ENCODE data around the gene S100A3. TPM values are rescaled to one million over a fixed set of nuclear protein-coding genes. Genes with fewer than 3 reads are reported as not detected.

Gene S100A3
- total and polyA plus RNA-seq, 2 of the 8 experiments (the other 6 are each of a cell fraction or from before 2014, with no cell fraction given): 0.26 to 0.47 TPM

- Histone ChIP-seq H3K23ac (ENCODE audit: insufficient read length) (no peak overlapping the region), H3K4me3 (ENCODE audit: extremely low read depth in 1 of 4, insufficient read depth in 2 of 4, low read depth in 3 of 4, low read length in 4 of 4) (no peak overlapping the region), H3K27ac (ENCODE audit: low read depth, low read length) (no peak overlapping the region), H2BK5ac (ENCODE audit: low read depth, low read length) (no peak overlapping the region), H3K14ac (ENCODE audit: insufficient read length) (no peak overlapping the region), H4K8ac (ENCODE audit: extremely low read depth, insufficient read depth, low read length) (no peak overlapping the region), H3K79me2 (ENCODE audit: control insufficient read depth in 1 of 2, insufficient read depth in 2 of 2, low read length in 2 of 2) (no peaks in the 10 kb centered on the region), H2BK12ac (ENCODE audit: low read depth, low read length) (no peak overlapping the region; the same call in 1 of the 2 replicates), H2BK20ac (ENCODE audit: low read length) (0 out of 2 replicates have a peak overlapping the region, but pooled peaks have one; percentile 69), H3K79me1 (ENCODE audit: low read depth, low read length) (no peaks in the 10 kb centered on the region), H4K5ac (ENCODE audit: insufficient read length, low read depth, low read length) (peak overlapping the region; percentile 5), H3K23me2 (ENCODE audit: low read depth, low read length) (no peaks in the 10 kb centered on the region; the same call in 1 of the 2 replicates), H3K4me1 (replicated peaks in 1 of 4; ENCODE audit: control insufficient read depth in 3 of 4, insufficient read depth in 4 of 4, low read length in 3 of 4) (peaks cover 11 to 31% (median 20%) of the 10 kb centered on the region in 4 experiments), H3K4me2 (ENCODE audit: insufficient read depth in 1 of 2, low read depth in 2 of 2, low read length in 2 of 2) (no peak overlapping the region; a peak in 1 of 4 replicates), H2BK15ac (ENCODE audit: low read length) (peak overlapping the region; percentile 25; the same call in 1 of the 2 replicates), H2BK120ac (replicated peaks; ENCODE audit: low read depth, low read length) (no peak overlapping the region), H2AFZ (ENCODE audit: low read length) (peak overlapping the region; percentile 90; the same call in 1 of the 2 replicates), H4K91ac (replicated peaks; ENCODE audit: insufficient read length, low read length) (peak overlapping the region; percentile 75), H3K4ac (replicated peaks; ENCODE audit: insufficient read length, low read depth, low read length) (peak overlapping the region; percentile 87), H3K36me3 (ENCODE audit: control insufficient read depth in 2 of 4, insufficient read depth in 4 of 4, low read length in 3 of 4) (no peaks in the 10 kb centered on the region), H3K9ac (replicated peaks in 1 of 4; ENCODE audit: extremely low read depth in 1 of 4, low read depth in 3 of 4, low read length in 3 of 4) (no peak overlapping the region), H3K27me3 (replicated peaks in 1 of 4; ENCODE audit: control insufficient read depth in 3 of 4, extremely low read depth in 1 of 4, insufficient read depth in 3 of 4, low read length in 3 of 4) (peaks cover 0 to 19% (median 6%) of the 10 kb centered on the region in 4 experiments; a peak in 5 of 7 replicates), H4K20me1 (replicated peaks in 1 of 2; ENCODE audit: control insufficient read depth in 1 of 2, insufficient read depth in 2 of 2, low read length in 2 of 2) (no peaks in the 10 kb centered on the region), H3K56ac (replicated peaks; ENCODE audit: insufficient read length, low read depth, low read length) (no peak overlapping the region), H2AK5ac (ENCODE audit: low read depth, low read length) (no peak overlapping the region; the same call in 1 of the 2 replicates), H3K9me3 (ENCODE audit: insufficient read depth in 2 of 2, low read depth in 1 of 2, low read length in 1 of 2) (no peaks in the 10 kb centered on the region), H3K18ac (ENCODE audit: extremely low read depth, low read length) (peak overlapping the region; percentile 81)
- FAIRE-seq (peak; percentile 28), DNase-seq (ENCODE audit: low read depth in 1 of 2, low spot score in 2 of 2) (peak in 1 of 2 experiments; percentile 68)
- POLR2A ChIA-PET (ENCODE audit: partially characterized antibody): interaction anchor here (1.1 kb wide), 1 partner anchor 89 kb away, joined by 5 read pairs; the partner anchor contains the start of gene S100A13
- 39% methylated on average over 6 of the region's 6 CpGs; no CpG with 5 or more reads in 1 of the 2 experiments for WGBS, 2 experiments (ENCODE audit: extremely low coverage in 1 of 2, insufficient coverage in 1 of 2, insufficient read length in 1 of 2, insufficient replicate concordance in 2 of 2, low coverage in 1 of 2, low lambda C conversion rate in 2 of 2, missing lambda C conversion rate in 1 of 2)
- CTCF ChIA-PET (ENCODE audit: partially characterized antibody): interaction anchor here (0.6 to 10.2 kb wide), 6 partner anchors 10 to 1008 kb away, joined by 3 to 165 read pairs (median 6); partner anchors contain the start of genes S100A3 and S100A4
- peak in 2 of 3 experiments; percentile 20 to 33; a peak in 2 of 4 replicates for TF ChIP-seq CTCF (IDR thresholded peaks at IDR 0.05; ENCODE audit: control extremely low read depth in 1 of 3, insufficient read depth in 1 of 3, low read depth in 1 of 3, low read length in 3 of 3)
- TF ChIP-seq CEBPB (IDR thresholded peaks at IDR 0.05; ENCODE audit: low read depth, low read length): no peak
- TF ChIP-seq E2F6 (IDR thresholded peaks at IDR 0.05): no peak; the same call in 1 of the 2 replicates
- no peak for TF ChIP-seq CHD1 (IDR thresholded peaks at IDR 0.05; ENCODE audit: low read depth, low read length)
- TF ChIP-seq BRCA1 (IDR thresholded peaks at IDR 0.05; ENCODE audit: low read depth, low read length): no peak
- no peak for TF ChIP-seq SP4 (IDR thresholded peaks at IDR 0.05; ENCODE audit: low read length)
- 0 out of 2 replicates have a peak, but pooled peaks have one; percentile 29 for TF ChIP-seq KDM1A (IDR thresholded peaks at IDR 0.05; ENCODE audit: borderline replicate concordance, low read length)
- TF ChIP-seq SIRT6 (IDR thresholded peaks at IDR 0.05; ENCODE audit: low read length): no peak
- TF ChIP-seq TBP (IDR thresholded peaks at IDR 0.05; ENCODE audit: low read depth, low read length): peak; percentile 30; the same call in 1 of the 2 replicates
Observed at GRCh38 chr1:153538315-153538821, 10.7 kb downstream of the S100A3 start.

Measured in H1 (cell line).